H4 (cell line): ENCODE results near the gene SNTN. TPM values are rescaled to one million over a fixed set of nuclear protein-coding genes. Genes with fewer than 3 reads are reported as not detected.
"Not testable (repeated sequence)": the region's sequence is repeated elsewhere in the genome, so short reads cannot be mapped to it uniquely, and the experiment has no call there.

Source experiments
- DNase-seq: peaks from one replicate; pipeline ENCODE4 v3.0.0-alpha.2; 2015; ENCODE audit warnings: low spot score
- total RNA-seq: library from RNA; depleted of rRNA; stranded (reverse); fragments of >200 nt; shearing (Covaris generic); gene quantifications from 2 replicates; pipeline ENCODE4 v1.2.3, GENCODE V29; 2014; rRNA removed

The SNTN gene
- not detected in 2 replicates for total RNA-seq

GRCh38 chr3:63652066-63652725, at the start of gene SNTN:
Gene SNTN (plus strand): TSS chr3:63652675. CDS start chr3:63652688, 13 bp downstream.
- no peak for DNase-seq

DNA sequence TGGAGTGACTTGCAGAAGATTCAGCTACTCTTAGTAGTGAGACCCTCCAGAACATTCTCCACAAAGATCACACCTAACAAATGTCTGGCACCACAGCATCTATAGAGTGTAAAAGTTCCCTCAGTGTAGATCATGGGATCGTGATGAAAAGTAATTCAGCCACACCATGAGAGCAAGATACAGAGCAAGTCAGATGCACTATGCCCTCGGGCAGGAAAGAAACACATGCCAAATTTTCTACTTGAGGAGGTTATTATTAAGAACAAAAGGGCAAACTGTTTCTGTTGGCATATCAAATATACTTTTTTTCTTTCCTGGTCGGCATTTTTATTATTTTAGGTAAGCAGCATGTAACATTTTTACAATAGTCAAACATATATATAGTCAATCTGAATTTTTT, 44.8 kb upstream of the SNTN start:
- DNase-seq: no peak

DNA sequence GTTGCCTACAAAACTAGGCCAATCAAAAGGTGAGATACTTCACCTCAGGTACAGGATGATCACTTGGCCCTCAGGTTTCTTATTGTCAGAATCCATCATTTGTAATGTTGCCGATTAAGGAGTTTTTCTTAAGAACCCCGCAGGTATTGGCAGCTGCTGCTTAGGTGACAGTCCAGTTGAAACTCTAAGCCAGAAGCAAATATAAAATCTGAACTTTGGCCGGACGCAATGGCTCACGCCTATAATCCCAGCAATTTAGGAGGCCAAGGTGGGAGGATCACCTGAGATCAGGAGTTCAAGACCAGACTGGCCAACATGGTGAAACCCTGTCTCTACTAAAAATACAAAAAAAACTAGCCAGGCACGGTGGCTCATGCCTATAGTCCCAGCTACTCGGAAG, 43.1 kb upstream of the SNTN start:
- DNase-seq: no peak

DNA sequence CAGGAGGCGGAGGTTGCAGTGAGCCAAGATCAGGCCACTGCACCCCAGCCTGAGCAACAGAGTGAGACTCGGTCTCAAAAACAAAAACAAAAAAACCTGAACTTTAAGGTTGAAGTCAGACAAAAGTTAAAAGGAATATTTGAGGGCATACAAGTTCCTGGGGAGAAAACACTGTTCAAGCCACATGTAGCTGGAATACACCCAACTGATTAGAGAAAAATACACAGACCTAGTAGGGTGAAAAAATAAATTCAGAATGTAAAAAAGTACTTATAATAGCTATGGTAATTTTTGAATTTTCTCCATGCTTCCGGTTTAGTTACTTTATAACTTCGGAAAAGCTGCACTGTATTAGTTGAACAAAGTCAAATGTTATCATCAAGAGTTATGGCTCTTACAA, 42.6 kb upstream of the SNTN start:
- no peak for DNase-seq

GRCh38 chr3:63611382-63611781, 41.1 kb upstream of the SNTN start:
- DNase-seq: no peak

- no peak for DNase-seq
Observed at GRCh38 chr3:63613561-63613960, 38.9 kb upstream of the SNTN start.

- DNase-seq: no peak
Observed at GRCh38 chr3:63617391-63617790, 35.1 kb upstream of the SNTN start.

GRCh38 chr3:63624941-63625560, 27.4 kb upstream of the SNTN start:
- peak; percentile 4 for DNase-seq

DNA sequence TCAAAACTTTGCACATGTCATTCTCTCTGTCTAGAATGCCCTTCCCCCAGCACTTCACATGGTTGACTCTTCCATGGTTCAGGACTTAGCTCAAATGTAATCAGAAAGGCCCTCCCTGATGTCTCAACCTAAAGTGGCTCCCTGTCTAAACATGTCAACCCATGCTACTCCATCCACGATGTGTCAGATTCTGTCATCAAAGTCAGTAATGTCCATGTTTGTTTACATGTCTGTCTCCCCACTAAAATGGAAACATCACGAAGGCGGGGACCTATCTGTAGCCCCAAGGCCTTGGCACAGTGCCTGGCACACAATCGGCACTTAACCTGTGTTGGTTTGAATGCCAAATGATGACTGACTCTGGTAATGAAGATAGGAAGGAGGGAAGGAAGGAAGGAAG, 20.8 kb upstream of the SNTN start:
- no peak for DNase-seq

DNA sequence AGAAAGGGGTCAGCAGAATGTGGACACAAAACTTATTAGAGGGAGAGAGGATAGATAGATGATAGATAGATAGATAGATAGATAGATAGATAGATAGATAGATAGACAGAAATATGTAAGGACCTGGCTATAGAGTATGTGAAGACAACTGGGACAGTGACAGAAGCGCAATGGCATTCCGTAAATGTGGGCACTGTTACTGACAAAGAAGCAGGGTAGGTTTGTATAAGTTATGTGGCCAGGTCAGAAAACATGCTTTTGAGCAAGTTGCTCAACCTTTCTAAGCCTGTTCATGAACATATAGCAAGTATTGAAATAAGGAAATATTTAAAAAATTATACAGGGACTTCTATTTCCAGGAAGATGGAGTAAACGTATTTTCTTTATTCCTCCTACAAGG, 17.3 kb upstream of the SNTN start:
- no peak for DNase-seq

DNA sequence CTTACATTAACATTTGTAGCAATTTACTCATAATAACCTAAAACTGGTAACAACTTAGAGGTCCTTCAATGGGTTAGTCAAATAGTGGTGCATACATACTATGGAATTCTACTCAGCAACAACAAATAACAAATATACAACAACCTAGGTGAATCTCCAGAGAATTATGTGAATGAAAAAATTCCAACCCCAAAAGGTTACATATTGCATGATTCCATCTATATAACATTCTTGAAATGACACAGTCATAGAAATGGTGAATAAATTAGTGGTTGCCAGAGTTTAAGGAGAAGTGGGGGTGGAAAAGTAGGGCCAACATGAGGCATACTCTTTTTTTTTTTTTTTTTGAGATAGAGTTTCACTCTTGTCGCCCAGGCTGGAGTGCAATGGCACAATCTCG, 12.7 kb upstream of the SNTN start:
- no peak for DNase-seq

GRCh38 chr3:63642488-63642887, 10.0 kb upstream of the SNTN start:
- no peak for DNase-seq

DNA sequence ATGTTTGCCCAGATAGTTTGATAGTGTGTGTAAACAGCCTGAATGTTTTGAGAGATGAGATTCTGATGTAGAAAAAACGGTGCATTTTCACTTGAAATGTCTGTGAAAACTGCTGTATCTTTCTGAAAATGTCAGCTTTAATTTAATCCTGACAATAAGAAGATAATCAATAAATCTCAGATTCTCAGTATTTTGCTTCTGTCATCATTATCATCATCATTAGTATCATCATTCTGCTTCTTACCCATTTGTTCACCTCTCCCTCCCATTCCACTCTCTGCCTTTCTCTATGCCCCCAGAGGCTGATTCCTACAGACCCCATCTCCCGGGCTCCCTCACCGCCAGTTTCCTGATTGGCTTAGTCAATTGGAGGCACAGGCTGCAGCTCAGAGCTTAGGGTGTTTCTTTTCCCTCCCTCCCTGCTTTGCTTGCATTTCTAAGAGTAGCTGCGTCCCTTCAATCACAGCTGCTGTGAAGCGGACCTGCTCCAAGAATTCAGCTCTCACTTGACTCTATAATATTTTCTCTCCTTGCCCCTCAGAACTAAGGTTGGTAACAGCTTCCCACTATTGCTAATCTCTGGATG, 8.2 kb upstream of the SNTN start:
- DNase-seq: no peak

GRCh38 chr3:63644928-63645781, 7.3 kb upstream of the SNTN start:
- not testable (repeated sequence) for DNase-seq

- no peak for DNase-seq
Observed at GRCh38 chr3:63654211-63654610, 1.7 kb downstream of the SNTN start.

DNA sequence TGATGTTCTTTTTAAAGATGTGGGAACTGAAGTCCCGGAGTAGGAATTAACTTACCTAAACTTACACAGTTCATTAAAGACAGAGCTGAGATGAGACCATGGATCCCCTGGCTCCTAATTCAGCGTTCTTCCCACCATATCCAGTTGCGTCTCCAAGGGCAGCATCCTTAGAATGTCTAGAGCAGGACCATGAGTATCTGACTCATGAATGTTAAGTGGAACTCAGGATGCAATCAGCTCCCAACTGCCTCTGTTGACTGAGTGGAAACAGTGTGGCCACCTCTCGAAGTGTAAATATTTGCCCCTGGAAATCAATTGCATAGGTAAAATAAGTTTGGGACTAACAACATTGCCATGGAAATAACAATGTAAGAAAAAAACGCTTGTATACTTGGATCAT, 2.5 kb downstream of the SNTN start:
- no peak for DNase-seq

GRCh38 chr3:63655519-63655918, 3.0 kb downstream of the SNTN start:
- no peak for DNase-seq

- no peak for DNase-seq
Observed at GRCh38 chr3:63656786-63657185, 4.3 kb downstream of the SNTN start.

DNA sequence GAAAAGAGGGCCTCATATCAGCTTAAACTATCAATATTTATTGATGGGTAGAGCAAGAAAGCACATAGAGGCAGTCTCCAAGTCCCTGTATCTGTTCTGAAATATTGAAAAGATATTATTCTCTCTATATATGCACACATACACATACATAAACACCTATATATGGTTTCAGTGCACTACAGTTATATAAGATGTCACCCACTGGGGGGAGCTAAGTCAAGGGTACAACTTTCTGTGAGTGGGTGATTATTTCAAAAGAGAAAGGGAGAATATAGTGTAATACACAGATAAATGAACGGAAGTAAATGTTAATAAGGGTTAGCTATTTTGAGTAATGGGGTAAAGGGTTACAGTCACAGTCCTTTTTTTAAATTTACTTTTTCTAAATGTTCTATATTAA, 8.8 kb downstream of the SNTN start:
- no peak for DNase-seq

DNA sequence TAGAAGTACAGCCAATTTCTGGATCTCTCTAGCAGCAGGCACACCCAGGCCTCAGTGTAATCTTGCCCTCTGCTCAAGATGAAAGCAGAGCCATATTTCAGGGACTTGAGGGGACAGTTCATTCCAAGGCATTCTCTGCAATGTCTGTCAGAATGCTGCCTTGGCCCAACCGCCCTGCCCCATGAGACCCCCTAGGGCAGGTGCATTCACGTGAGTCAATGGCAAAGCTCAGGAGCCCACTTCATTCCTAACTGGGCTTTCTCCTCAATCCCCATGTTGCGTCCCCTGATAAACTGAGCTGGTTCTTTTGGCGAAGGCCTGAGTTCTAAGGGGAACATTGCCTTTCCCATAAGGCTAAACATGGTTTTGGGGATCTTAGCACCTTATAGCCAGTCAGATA, 9.5 kb downstream of the SNTN start:
- no peak for DNase-seq

- no peak for DNase-seq
Observed at GRCh38 chr3:63662500-63662899, 10.0 kb downstream of the SNTN start.

GRCh38 chr3:63670544-63670943, 18.1 kb downstream of the SNTN start:
- no peak for DNase-seq

DNA sequence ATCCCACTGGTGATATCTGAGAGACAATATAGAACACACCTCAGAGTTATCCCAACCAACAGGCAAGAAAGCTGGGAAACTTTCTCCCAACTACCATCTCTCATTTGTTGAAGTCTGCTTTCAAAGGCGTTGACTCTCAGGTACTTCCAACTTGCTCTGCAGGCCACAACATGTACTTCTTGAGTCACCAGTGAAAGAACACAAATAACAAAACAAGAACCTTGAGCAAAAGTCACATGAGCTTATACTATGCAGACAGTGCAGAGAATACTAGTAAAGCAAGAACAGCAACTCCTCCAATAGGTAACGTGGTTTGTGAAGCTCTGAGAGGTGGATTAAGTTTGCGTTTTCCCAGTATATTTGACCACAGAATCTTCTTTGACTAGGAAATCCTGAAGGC, 20.6 kb downstream of the SNTN start:
- DNase-seq: no peak
